Measurements from ENCODE around the gene TPPP.
"Not testable (repeated sequence)": the region's sequence is repeated elsewhere in the genome, so short reads cannot be mapped to it uniquely, and the experiment has no call there.

DNA sequence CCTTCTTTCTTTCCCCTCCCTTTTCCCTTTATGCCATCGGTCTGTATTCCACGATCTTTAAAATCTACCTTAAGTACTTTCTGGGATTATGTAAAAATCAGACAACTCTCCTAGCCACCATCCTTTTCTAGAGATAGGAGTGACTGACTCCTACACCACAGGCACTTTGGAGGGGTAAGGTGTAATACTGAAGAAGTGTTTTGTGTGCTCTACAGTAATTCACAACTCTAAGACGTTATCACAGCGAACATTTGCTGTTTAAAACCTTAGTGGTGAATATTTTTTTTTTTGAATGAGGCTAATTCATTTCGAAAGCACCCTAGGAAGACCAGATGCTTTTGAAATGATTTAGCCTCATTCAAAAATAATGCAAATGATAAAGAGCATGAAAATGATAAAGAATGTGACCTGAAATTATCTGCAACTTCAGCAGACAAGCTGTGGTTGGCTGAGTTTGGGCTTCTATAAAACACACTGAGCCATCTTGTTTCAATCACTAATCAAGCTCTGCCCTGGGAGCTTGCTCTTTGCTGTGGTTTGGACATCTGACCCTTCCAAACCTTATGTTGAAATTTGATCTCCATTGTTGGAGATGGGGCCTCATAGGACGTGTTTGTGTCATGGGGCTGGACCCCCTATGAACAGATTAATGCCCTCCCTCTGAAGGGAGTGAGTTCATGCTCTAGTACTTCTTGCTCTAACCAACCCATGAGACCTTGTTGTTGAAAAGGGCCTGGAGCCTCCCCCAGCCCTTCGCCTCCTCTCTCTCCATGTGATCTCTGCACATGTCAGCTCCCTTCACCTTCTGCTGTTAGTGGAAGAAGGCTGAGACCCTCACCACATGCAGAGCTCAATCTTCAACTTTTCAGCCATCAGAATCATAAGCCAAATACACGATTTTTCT is 21.3 kb upstream of the TPPP start:
- TF ChIP-seq, protein P1, sequence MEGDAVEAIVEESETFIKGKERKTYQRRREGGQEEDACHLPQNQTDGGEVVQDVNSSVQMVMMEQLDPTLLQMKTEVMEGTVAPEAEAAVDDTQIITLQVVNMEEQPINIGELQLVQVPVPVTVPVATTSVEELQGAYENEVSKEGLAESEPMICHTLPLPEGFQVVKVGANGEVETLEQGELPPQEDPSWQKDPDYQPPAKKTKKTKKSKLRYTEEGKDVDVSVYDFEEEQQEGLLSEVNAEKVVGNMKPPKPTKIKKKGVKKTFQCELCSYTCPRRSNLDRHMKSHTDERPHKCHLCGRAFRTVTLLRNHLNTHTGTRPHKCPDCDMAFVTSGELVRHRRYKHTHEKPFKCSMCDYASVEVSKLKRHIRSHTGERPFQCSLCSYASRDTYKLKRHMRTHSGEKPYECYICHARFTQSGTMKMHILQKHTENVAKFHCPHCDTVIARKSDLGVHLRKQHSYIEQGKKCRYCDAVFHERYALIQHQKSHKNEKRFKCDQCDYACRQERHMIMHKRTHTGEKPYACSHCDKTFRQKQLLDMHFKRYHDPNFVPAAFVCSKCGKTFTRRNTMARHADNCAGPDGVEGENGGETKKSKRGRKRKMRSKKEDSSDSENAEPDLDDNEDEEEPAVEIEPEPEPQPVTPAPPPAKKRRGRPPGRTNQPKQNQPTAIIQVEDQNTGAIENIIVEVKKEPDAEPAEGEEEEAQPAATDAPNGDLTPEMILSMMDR (IDR thresholded peaks at IDR 0.05): not testable (repeated sequence)
- not testable (repeated sequence) for TF ChIP-seq EP300, POLR2A (IDR thresholded peaks at IDR 0.05)
